Umbilical cord (tissue), 2 donors: ENCODE data around the gene FJX1. TPM values are rescaled to one million over a fixed set of nuclear protein-coding genes. Genes with fewer than 3 reads are reported as not detected.
A peak's percentile ranks its signal among the peaks of the same experiment; 100 is the strongest.

Experiments used
- DNase-seq: peaks from one replicate; pipeline ENCODE4 v3.0.0-alpha.2; 2015; ENCODE audit warnings: low spot score
- total RNA-seq: library from RNA; depleted of rRNA; stranded (reverse); fragments of >200 nt; gene quantifications from one replicate; pipeline ENCODE4 v1.2.3, GENCODE V29; 2014; ENCODE audit warnings: low replicate concordance; ENCODE audit not compliant: insufficient read depth

The FJX1 gene
- total RNA-seq, 1 donor from 2014 or later, result 8.4 TPM

DNA sequence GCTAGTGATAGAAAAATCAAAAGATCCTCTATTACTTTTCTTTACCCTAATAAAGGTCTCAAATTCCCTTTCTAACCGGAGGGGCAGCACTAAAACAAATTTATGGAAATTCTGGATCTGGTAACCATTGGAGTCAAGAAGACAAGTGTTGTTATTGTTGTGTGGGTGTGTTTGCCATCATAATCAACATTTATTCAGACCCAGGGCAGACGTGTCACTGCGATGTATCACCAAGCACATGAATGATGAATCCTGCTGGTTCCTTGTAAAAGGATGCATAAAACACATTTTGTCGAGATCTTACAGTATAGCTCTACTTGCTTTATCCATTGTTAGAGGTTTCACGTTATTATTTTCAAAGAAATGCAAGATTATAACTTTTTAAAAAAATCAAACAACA, 12.1 kb upstream of the FJX1 start:
- no peak for DNase-seq

DNA sequence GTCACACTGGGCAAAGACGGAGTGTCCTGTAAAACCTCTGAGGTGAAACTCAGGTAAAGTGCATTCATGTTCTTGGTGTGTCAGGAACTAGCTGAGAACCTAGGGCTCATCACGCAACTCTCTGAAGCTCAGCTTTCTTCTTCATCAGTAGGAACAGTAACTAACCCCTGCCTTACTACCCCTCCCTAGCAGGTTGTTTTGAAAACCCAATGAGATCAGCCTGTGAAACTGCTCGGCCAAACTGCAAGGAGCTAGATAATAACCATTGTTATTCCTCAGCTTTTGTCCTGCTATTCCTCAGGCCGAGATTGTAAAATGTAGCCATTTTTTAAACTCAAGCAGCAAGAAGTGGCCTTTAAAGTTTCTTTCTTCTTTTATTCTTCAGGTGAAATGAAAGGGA, 9.8 kb upstream of the FJX1 start:
- no peak for DNase-seq

DNA sequence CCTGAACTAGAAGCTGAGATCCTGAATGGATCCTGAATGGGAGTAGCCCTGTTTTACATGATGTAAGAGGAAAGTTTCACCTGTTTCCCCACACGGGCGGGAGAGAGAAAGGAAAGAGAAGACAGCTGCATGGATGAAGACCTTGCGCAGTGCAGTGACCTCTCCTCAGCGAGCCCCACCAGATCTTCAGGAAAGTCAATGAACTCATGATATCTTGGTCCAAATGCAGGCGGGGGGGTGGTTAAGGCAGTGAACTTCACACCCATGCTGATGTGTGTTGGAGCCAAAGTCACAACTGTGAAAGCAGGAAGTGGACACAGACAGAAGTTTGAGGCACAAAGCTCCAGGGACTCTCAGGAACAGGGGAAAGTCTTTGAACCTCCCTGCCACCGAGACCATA, 8.6 kb upstream of the FJX1 start:
- no peak for DNase-seq

DNA sequence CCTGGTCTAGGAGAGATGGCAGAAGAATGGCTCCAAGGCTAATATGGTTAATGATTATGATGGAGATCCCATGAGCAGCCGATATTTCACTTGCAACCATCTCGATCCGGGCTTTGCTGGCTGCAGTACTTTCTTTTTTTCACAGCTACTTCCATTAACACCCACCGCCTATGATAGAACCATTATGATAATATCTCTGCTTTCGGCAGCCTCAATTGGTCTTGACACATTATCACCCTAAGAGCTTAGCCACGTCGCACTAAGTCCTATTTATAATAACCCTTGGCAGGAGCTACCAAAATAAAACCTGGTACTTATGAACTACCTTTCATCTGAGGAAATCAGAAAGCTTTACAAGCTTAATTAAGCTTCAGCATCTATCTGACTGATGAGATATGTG, 7.6 kb upstream of the FJX1 start:
- DNase-seq, result no peak

DNA sequence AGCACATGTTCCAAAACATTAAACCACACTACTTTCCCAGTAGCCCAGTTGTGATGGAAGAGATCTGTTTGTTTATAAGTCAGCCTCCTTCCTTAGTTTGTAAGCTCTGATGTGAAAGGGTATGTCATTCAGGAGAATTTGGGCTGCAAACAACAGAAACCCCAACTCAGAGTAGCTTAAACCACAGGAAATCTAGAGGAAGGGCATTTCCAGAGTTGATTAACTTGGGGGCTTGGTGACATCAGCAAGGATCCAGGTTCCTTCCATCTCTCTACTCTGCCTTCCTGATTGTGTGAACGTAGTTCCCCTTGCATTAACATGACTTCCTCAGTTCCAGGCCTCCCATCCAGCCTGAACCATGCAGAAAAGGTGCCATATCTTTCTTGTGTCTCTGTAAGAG, 6.5 kb upstream of the FJX1 start:
- DNase-seq, result no peak

DNA sequence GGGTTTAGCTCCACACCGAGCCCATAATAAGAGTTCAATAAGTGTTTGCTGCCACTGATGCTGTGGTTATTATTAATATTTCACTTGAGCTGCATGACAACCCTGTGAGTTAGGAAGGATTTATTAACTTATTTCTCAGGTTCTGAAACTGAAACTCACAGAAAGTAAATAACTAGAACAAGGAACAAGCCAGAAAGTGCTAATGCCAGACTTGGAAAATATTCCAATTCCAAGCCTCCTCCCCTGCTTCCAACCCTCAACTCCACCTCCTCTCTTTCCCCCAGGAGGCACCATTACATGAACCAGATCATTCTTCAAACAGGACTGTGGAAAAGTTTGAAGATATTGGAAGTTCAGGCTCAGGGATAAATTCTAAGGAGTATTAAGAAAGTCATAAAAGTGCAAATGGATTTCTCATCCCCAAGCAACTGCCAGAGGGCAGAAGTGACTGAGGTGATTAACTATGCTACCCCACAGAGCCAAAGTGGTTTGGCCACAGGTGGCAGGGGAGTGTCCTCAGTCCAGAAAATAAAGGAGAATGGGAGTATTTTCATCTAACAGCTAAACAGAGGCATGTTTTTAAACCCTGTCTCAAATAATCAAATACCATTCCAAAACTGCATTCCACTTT, 3.2 kb upstream of the FJX1 start:
- DNase-seq, result no peak

DNA sequence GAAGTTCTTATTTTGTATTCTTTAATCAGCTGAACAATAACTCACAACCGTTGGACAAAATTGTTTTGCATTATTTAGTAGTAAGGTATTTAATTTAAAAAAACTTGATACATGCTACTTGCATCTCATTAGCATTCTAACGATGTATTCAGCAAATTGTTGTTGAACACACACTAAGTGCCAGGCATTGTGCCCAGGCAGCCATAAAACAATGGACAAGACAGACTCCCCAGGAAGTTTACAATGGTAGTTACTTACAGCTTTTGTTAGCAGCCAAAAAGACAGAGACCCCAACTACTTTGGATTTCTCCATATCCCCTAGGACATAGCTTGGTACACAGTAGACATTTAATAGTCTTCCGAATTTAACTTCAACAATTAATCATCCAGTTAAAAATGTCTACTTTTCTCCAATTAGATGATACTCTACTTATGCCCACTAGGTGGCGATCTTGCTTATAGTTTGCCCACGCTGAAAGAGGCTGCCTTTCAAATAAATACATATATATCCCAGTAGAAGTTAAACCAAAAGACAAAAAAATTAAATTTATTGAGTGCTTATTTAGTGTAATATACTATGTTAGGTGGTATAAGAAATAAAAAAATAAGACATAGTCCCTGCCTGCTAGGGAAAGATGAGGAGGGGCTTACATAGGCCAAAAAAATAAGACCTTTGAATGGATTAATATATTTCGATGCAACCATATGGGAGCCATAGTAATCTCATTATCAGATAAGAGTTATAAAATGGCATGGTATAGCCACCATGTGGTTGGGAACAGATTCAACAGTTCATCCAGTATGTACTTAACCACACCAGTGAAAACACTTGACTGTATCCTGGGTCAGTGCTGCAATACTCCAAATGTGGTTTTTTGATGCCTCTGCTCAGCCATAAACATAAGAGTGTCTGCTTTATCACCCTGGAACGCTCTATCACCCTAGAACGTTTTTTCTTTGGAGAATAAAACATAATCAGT, 2.0 kb upstream of the FJX1 start:
- DNase-seq, result peak; percentile 54

DNA sequence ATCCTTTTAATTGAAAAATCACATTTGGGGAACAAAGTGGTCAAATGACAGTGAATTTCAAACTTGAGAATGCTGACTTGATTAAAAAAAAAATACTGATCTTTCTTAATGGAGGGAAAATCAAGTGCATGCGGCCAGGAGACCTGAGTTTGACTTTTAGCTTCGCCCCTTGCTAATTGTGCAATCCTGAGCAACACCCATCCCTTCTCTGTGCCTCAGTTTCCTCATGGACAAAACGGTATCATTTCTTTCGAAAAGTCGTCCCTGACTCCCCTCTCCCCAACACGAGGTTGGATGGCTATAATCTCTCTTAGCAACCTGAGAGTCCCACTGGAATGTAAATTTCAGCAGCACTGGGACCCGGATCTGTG, 959 bp upstream of the FJX1 start:
- DNase-seq, result no peak

DNA sequence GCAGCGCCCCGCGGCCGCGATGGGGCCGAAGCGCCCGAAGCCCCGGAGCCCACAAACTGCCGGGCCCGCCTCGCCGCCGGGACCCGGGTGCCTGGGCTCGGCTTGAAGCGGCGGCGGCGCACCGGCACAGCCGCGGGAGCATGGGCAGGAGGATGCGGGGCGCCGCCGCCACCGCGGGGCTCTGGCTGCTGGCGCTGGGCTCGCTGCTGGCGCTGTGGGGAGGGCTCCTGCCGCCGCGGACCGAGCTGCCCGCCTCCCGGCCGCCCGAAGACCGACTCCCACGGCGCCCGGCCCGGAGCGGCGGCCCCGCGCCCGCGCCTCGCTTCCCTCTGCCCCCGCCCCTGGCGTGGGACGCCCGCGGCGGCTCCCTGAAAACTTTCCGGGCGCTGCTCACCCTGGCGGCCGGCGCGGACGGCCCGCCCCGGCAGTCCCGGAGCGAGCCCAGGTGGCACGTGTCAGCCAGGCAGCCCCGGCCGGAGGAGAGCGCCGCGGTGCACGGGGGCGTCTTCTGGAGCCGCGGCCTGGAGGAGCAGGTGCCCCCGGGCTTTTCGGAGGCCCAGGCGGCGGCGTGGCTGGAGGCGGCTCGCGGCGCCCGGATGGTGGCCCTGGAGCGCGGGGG, 346 bp downstream of the FJX1 start:
- DNase-seq, result no peak

DNA sequence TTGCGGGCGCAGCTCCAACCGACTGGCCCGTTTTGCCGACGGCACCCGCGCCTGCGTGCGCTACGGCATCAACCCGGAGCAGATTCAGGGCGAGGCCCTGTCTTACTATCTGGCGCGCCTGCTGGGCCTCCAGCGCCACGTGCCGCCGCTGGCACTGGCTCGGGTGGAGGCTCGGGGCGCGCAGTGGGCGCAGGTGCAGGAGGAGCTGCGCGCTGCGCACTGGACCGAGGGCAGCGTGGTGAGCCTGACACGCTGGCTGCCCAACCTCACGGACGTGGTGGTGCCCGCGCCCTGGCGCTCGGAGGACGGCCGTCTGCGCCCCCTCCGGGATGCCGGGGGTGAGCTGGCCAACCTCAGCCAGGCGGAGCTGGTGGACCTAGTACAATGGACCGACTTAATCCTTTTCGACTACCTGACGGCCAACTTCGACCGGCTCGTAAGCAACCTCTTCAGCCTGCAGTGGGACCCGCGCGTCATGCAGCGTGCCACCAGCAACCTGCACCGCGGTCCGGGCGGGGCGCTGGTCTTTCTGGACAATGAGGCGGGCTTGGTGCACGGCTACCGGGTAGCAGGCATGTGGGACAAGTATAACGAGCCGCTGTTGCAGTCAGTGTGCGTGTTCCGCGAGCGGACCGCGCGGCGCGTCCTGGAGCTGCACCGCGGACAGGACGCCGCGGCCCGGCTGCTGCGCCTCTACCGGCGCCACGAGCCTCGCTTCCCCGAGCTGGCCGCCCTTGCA, 1.0 kb downstream of the FJX1 start:
- DNase-seq, result peak; percentile 48

DNA sequence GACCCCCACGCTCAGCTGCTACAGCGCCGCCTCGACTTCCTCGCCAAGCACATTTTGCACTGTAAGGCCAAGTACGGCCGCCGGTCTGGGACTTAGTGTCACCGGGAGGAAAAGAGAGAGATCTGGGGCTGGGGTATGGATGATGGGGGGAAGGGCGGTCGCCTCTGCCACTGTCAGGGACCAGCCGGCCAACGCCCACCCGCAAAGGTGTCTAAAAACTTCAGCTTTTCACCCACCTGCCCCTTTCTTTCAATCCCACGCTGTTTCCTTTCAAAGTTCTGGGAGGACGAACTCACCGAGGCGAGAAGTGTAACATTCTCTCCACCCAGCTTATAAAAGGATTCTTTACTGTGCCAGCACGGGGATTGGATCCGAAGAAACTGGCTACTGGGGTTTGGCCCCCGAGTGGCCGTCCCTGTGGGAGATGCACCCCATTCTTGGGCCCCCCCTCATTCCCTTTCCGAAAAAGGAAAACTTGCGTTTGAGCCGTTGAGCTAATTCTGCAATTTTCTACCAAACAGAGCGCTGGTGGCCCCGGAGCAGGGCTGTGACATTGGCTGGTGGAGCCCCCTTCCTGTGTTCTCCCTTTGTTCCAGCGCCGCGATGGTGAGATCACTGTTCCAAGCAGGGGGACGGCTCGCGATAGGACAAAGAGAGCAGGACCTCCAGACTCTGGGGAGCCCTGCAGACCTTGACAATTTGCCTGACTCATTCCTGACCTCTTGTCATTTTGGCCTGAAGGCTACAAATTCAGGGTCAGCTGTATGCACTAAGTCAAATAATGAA, 1.8 kb downstream of the FJX1 start:
- DNase-seq, result no peak

DNA sequence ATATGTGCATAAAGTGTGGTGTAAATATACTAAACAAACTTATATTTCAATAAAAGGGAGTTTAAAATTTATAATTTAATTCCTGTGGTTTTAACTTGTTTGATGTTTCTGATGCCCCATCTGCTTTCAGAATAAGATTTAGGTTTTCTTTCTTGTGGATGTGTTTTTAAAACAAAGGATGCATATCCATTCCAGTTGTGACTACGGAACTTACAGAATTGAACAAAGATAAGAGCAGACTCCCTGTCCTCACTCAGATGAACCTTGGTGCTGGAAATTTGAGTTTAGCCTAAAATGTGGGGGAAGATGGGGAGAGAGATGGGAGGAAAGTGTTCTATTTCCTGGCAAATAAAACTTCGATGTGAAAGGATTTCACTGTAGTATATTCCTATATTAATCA, 2.5 kb downstream of the FJX1 start:
- no peak for DNase-seq

DNA sequence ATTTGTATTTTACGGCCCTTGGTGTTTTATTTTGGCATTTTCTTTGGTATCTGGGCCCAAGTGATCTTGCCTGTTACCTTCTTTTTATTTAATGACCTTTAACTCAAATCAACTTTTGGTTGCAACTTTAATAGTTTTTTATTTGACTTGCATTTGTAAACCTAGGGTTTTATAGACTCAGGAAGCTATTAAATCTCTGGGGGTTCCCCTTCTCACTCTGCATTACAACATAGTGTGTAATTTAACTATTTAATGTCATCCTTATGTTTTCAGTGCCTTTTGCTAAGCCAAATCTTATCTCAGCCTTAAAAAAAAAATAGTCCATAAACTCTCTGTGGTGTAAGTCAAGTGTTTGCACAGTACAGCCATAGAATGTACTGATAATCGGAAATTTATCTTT, 3.4 kb downstream of the FJX1 start:
- DNase-seq, result no peak

DNA sequence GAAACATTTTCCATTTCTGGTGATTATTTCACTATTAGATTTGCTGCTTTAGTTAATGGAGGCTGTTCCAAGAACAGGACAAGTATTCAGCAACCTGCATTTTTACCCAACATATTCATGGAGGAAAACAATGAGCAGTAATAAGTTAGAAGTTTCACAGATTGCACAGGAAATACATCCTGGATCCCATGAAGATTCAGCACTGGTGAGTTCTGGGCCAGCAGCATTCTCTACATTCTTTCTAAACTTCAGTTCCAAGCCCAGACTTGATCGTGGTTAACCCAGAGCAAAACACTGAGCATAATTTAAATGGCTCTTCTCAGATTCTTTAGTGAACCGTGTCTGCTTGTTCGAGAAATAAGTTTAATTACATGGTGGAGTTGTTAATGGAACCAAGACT, 3.8 kb downstream of the FJX1 start:
- peak; percentile 79 for DNase-seq

DNA sequence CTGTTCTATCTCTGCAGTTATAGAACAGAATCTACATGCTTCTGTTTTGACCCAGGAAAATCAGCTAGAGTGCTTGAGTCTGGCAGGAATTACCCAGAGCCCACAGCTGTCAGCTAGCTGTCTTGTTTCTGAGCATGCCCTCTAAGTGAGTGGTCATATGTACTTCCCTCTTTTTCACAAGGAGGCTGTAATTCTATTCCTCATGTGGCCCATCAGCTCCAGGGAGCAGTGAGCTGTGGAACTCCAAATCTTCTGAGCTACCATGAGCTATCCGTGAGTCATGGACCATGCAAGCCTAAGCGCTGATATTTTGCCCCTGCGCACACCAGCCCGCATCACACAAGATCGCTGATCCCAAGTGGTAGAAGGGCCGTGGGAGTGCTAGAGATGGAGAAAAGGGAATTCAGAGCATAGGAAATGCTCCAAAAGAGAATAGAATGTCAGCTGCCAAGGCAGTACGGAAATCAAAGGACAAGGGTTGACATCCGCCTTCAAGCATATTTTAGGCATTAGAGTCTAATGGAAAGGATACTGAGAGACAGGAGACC, 5.4 kb downstream of the FJX1 start:
- peak; percentile 58 for DNase-seq

DNA sequence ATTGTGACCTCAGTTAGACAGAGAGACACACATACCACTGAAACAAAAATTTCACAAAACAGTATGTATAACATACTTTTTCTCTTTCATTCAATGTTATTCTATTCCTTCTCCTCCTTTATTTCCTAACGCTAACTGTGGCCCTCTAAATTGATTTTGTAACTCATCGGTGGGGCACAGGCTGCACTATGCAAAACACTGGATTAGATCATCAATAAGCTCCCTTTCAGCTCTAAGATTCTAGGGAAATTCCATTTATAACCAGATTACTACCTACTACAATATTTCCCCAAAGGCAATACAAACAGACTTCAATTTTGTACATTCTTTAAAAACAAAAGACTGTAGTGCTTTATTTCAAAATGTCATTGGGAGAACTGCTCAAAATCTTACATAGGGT, 6.1 kb downstream of the FJX1 start:
- DNase-seq, result no peak

DNA sequence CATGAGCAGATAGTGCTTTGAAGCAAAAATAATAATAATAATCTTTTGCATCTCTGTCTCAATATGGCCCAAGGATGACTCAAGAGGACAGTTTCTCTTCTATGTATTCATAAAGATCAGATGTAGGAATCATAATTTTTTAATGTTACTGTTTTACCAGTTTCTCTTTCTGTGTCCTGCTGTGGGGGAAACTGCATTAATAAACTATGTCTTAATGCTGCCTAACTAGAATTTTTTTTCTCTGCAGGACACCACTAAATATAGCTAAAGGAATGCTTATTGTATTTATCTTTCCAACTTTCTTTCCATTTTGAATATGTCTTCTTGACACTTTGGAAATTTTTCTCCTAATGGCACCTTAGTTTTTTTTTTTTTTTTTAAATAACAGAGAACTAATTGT, 6.5 kb downstream of the FJX1 start:
- no peak for DNase-seq

DNA sequence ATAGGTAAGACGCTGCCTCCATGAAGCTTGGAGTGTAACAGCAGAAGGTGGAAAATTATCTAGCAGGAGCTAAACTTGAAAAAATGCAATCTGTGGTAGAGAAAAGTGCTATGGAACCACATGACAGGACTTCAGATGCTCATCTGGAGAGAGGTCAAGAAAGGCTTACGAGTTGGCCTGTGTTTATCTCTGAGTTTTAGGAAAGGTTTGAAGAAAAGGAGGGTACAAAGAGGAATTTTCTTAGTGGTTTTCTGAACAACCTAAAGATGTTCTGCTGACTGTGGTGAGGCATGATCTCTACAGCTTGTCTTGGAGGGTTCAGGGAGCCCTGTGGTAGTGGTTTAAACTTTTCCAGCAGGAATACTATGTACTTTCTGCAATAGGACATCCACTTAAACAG, 8.2 kb downstream of the FJX1 start:
- DNase-seq, result peak; percentile 68

DNA sequence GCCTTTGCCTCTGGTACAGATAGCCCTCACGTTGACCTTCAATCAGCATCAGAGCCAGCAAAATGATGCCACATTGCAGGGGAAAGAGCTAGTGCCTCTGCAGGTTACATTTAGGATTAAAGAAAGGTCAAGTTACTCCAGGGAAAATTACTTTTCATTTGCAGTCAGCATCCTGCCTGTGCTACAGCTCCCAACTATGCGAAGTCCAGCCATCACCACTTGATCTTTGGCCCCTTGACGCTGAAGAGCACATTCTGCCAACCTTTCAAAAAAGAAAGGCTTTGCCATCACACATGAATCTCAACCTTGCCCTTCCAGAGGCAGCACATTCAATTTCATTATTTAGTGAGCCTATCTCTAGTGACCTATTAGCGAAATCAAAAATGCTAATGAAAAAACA, 11.3 kb downstream of the FJX1 start:
- DNase-seq, result no peak

DNA sequence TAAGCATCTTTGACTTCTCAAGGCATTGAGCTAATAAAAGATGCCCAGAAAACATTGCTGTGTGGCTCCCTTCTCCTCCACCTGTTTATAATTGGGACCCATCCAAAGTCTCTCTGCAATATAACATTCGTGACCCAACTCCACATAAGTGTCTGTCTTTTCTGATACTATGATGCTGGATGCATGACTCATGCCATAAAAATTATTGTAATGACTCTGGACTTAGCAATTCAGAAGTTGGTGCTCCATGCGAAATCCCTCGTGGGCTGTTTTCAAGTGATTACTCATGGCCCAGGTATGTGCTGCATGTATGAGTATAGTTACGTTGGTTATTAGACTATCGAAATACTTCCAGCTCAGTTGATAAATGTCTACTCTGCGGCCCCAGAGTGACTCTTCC, 11.7 kb downstream of the FJX1 start:
- peak; percentile 89 for DNase-seq

DNA sequence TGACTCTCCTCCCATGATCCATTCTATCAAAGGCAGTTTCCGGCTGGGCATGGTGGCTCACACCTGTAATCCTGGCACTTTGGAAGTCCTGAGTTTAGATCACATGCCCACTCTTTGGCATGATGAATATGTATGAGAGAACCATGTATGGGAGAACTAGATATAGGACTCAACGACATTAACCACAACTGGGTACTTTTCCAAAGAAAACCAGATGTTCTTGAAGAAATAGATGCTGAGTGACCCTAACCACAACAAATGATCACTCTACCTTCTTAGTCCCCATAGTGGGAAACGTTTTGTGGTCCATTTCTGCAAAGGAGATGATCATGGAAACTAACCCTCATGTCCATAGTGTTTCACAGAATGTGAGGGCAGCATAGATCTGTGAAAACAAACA, 13.6 kb downstream of the FJX1 start:
- DNase-seq, result no peak
